T47D (cell line): Measurements from ENCODE around the gene RHOT1.

ENCODE experiments used
- DNase-seq, 2 experiments: peaks; one replicate each; pipeline versions ENCODE4 v3.0.0 to v3.0.0-alpha.2; 2011 to 2012; ENCODE audit warnings: low read depth in 1 of 2, low spot score in 1 of 2
- JUND ChIP-seq: IDR thresholded peaks from 2 replicates; pipeline ENCODE4 v1.6.1; 2012; ENCODE audit warnings: low read depth
- in situ Hi-C: cut with HindIII; loops from 2 replicates; pipeline ENCODE4 v1.10.0; 2016; ENCODE audit warnings: low sequenced_read_pairs, low pct_unique_long_range_greater_than_20kb

The RHOT1 gene

DNA sequence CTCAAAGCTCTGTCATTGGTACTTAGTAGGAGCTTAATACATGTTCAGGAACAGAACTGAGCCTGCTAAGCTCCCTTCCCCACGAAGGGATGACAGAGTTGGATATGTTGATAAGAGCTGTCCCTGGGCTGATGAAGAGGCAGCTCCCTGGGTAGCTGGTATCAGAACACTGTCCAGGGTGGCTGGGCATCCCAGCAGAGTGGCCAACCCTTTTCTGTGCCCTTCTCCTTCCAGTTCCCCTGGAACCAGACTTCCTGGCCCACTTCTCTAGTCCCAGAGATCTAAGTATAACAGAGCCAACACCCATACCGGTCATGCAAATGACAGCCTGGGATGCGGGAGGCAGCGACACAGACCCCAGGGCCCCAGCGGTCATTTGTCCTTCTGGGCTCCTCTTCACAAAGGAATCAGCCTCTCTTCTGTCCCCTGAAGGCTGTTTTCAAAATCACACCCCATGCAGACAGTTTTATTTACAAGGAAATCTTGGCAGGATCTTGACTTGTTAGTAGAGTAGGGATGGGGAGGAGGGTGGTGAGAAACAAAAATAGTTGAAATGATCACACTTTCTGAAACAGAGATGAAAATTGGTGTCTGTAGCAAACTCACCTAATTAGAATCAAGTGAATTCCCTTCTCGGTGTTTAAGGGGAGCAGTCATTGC, 122.0 kb downstream of the RHOT1 start:
- in situ Hi-C loops: no loop called here
- TF ChIP-seq JUND: no peak
- no peak for DNase-seq

DNA sequence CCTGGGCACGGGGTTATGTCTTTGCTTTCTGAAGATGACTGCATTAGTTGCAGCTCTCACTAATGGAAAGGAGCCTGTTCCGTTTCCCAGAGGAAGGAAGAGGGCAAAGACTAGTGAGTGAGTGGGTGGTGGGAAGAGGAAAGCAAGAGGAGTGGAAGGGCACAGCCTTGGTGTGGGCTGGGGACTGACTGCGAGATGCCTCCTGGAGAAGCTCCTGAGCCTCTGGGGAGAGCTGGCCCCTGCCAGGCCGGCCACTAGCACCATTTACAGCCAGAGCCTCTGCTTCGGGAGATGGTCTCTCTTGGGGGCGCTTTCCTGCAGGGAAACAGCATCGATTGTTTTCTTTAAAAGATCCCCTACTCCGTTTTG, 122.5 kb downstream of the RHOT1 start:
- in situ Hi-C loops: no loop called here
- no peak for DNase-seq
- no peak for TF ChIP-seq JUND

DNA sequence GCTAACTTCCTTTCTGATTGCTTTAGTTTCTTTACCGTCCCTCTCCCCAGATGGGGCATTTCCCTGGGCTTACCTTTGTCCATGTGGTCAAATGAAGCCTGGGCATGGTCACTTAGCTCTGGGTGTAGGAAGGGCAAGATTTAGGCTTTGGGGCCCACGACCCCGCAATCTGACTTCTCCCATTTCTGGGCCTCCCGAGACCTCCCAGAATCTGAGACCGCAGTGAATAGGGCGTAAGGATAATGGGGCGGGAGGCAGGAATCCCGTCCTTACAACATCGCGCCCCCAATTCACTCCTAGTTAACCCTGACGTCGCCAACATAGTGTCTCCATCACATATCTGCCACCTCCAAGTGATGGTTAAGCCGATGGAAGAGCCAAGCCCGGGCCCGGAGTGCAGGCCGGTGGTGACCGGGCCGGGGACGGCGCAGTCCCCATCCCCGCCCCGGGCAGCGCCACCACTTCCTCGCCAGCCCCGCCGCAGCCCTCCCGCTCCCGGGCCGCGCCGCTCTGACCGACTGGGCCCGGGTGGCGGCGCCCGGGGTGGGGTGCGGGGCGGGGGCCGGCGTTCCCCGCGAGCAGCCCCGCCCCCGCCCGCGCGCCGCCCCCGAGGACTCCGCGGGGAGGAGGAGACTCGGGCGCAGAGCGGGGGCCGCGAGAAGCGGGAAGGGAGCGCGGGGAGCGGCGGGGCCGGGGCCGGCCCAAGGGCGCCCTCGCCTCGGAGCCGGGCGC, 123.1 kb downstream of the RHOT1 start, which contains the start of gene RHBDL3:
Gene RHBDL3, plus strand, starts transcription at position 641 of the 732 bp plus-strand sequence. CDS start 358 bp downstream, outside the sequence.
- peak; percentile 21 to 53 for DNase-seq
- in situ Hi-C loops: no loop called here
- TF ChIP-seq JUND: no peak

DNA sequence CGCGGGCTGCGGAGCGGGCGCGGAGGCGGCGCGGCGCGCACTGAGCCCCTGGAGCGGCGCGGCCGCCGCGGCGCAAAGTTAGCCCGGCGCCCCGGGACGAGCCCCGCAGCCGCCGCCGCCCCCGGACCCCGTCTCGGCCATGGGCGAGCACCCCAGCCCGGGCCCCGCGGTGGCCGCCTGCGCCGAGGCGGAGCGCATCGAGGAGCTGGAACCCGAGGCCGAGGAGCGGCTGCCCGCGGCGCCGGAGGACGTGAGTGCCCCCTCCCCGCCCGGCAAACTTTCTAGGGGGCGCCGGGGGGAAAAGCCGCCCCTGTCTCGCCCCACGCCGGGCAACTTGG, 123.7 kb downstream of the RHOT1 start:
- no peak for DNase-seq
- in situ Hi-C loops: no loop called here
- no peak for TF ChIP-seq JUND

DNA sequence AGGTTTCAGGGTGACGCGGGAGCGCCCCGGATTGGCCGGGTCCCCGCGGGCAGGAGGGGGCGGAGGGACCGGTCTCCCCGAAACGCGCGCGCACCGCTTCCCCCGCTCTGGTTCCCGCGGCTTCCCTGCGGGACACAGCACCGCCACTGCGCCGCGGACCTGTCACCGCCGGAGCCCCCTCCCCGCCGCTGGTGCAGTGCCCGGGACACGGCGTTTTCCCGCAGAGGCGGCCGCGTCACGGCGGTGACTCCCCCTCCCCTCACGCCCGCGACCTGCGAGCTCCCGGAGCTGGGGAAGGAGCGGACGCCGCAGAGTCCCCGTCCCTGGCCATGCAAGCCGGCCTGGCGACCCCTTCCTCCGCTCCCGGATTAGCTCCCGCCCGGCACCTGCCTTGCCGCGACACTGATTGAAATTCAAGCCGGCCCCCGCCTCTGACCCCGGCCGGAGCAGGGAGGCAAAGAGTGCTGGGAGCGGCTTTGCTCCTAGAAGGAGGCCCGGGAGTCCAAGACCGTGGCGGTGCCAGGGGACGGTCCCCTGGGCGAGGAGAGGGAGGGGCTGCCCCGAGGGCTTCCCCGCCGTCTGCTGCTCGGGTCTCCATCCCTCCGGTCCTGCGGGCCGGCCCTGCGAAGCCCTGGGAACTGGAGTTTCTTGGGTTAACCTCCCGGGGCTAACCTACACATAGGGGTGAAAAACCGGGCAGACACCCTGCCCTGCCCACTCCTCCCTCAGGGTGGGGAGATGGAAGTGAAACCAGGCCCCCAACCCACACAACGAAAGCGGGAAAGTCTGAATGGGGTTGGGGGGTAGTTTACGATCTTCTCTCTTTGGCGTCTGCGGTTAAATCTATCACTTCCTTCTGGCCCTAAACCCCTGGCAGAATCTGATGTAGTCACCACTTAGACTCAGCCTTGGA, 124.3 kb downstream of the RHOT1 start:
- no peak for TF ChIP-seq JUND
- DNase-seq: no peak
- in situ Hi-C loops: no loop called here

DNA sequence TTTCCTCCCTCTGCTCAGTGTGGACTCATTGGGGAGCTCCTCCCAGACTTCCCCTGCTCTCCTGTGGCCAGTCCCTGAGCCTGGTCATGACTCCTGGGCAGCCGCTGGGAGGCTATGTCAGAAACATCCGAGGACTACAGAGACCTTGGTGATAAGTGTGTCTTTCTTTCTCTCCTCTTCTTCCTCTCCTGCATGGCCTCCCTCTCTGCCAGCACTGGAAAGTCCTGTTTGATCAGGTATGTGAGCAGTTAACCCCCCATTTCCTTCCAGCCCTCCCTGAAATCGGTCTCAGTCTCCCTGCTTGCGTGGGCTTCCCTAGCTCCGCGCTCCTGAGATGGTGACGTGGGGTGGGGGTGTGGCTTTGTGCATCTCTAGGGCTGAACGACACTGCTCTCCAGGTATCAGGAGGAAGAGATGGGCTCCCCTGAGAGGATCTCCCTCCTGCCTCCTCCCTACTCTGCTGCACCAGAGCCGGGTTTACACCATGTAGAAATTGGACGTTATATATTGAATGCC, 125.4 kb downstream of the RHOT1 start:
- in situ Hi-C loops: no loop called here
- peak in 1 of 2 experiments; percentile 35 for DNase-seq
- TF ChIP-seq JUND: no peak

DNA sequence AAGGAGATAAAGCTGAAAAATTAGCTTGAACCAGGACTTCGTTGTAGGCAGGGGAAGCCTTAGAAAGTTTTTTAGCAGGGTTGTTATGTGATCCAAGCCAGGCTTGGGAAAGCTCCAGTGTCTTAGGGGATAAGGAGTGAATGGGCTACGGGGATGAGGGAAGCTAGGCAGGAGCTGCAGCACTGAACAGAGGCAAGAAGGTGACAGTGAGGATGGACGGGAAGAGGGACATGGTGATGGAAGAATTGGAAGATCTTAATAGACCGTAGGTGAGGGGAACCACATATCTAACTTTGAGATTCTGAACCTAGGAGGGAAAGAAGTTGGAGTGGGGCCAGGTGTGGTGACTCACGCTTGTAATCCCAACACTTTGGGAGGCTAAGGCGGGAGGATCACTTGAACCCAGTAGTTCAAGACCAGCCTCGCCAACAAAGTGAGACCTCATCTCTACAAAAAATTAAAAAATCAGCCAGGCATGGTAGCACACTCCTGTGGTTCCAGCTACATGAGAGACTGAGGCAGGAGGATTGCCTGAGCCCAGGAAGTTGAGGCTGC, 126.5 kb downstream of the RHOT1 start:
- in situ Hi-C loops: no loop called here
- no peak for TF ChIP-seq JUND
- no peak for DNase-seq

DNA sequence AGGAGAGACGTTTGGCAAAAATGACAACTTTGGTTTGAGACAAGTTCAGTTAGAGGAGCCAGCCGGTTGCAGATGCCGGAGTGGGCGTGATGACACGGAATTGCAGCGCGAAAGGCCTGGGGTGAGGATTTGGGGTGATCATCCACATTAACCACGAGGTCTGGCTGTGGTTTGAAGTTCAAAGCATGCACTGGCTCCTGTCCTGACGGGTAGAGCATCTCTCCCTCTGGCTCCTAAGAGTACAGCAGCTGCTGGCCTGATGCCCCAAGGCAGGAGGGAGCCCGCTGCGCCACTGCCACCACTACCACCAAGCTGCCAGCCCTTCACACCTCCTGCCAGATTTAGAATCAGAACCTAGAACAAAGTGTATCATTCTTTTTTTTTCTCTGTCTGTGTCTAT, 127.1 kb downstream of the RHOT1 start:
- no peak for DNase-seq
- no peak for TF ChIP-seq JUND
- in situ Hi-C loops: no loop called here

DNA sequence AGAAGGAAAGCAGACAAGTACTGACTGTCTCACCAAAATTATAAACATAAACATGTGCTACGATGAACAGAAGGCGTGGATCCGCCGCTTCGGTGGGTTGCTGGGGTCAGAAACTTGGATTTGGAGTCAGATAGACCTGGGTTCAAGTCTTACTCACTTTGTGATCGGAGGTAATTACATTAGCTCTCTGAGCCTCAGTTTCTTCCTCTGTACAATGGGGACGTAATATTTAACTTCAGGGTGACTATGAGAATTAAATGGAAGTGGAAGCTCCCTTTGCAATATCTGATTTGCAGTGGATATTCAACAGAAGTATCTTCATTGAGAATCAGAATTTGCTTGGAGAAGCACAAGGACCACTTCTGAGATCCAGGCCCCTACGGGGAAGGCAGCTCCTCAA, 129.5 kb downstream of the RHOT1 start:
- in situ Hi-C loops: no loop called here
- TF ChIP-seq JUND: no peak
- DNase-seq: no peak

DNA sequence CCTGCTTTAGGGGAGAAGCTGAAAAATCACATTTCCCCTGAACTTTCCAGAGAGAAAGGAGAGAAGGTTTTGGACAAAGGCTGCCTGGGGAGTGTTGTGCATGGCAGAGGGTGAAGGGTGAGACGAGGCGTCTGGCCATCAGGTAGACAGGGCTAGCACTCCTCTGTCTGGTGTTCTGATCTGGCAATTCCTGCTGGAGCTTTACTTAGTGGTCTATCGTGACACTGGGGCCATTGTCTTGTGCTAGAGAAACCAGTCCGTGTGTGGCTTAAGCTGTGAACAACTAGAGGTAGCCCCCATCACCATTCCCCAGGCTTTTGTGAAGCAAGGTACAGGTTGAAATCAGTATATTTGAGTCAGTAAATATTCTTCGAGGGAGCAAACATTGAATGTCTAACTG, 131.8 kb downstream of the RHOT1 start:
- no peak for DNase-seq
- no peak for TF ChIP-seq JUND
- in situ Hi-C loops: no loop called here

DNA sequence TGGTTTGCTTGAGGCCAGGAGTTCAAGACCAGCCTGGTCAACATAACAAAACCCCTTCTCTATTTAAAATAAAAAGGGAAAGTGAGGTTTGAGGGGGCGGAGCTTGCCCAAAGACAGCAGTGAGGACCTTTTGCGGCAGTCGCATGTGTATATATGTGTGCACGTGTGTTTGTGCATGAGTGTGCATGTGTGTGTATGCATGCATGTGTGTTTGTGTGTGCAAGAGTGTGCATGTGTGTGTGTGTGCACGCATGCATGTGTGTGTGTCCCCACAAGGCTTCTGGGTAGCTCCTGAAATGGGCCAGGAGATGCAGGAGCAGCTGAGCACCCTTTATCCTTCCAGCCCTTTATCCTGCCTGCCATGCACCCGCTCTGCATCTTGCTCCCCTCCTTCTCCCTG, 132.3 kb downstream of the RHOT1 start:
- no peak for TF ChIP-seq JUND
- in situ Hi-C loops: no loop called here
- no peak for DNase-seq
